K562 (cell line): ENCODE results near the gene VGLL4. TPM values are rescaled to one million over a fixed set of nuclear protein-coding genes. Genes with fewer than 3 reads are reported as not detected.

Source experiments
- ATAC-seq: fragments of 200-7000 bp; cut with Tn5 transposase; 3 replicates; pipeline ENCODE4 v1.9.1; 2020; ENCODE audit warnings: moderate library complexity
- BruUV-seq: library from RNA; stranded (reverse); fragments of 400-500 nt; replicated peaks from 2 replicates; lab custom pipeline; 2021; lab: Mats Ljungman, UMichigan
- CTCF ChIA-PET: fragments of 300-600 bp; formaldehyde crosslinking; extraction: SDS; loops from one replicate; lab custom pipeline; 2021; ENCODE audit warnings: low intra/inter-chr PET ratio; lab: Yijun Ruan, JAX
- POLR2A ChIA-PET: fragments of 300-600, 350-650 bp; sonication (Branson Sonifier 250); formaldehyde crosslinking; extraction: SDS; loops from one replicate; lab custom pipeline; 2021; ENCODE audit warnings: antibody characterized with exemption, inconsistent platforms; lab: Yijun Ruan, JAX
- DNase-seq, 4 experiments: peaks; one replicate each; pipeline versions ENCODE4 v3.0.0 to v3.0.0-alpha.2; 2011 to 2018; ENCODE audit warnings: low spot score in 3 of 4, mixed read lengths in 3 of 4; ENCODE audit errors: extremely low read depth in 1 of 4
- FAIRE-seq: peaks from 2 replicates; lab custom pipeline; 2011; peaks lifted over from hg19 to GRCh38; lab: Jason Lieb, UNC
- H2AFZ ChIP-seq: 2 replicates; pipeline ENCODE4 v1.6.0; 2011; ENCODE audit warnings: low read depth, low read length, control low read depth, inconsistent platforms
- H3K27ac ChIP-seq: fragments of 200-600 bp; 3 replicates; pipeline ENCODE4 v1.8.0; 2011; ENCODE audit warnings: low read depth, mild to moderate bottlenecking, control low read depth, inconsistent platforms, low read length, moderate library complexity, mixed read lengths; ENCODE audit errors: extremely low read depth
- H3K27me3 ChIP-seq, 2 experiments: fragments of 300-600 bp in 1 of 2; 2 replicates in 1 of 2; 3 replicates in 1 of 2; pipeline versions ENCODE4 v1.6.0 to v1.8.0; 2011; ENCODE audit warnings: inconsistent platforms in 2 of 2, low read length in 2 of 2, mild to moderate bottlenecking in 1 of 2, mixed read lengths in 1 of 2, moderate library complexity in 1 of 2; ENCODE audit not compliant: control insufficient read depth in 2 of 2, insufficient read depth in 2 of 2
- H3K36me3 ChIP-seq: fragments of 300-600 bp; 3 replicates; pipeline ENCODE4 v1.8.0; 2011; ENCODE audit warnings: mild to moderate bottlenecking, low read length, inconsistent platforms; ENCODE audit not compliant: control insufficient read depth, insufficient read depth
- H3K4me1 ChIP-seq, 2 experiments: fragments of 200-600 bp in 1 of 2; replicated peaks in 1 of 2; 2 replicates in 1 of 2; 3 replicates in 1 of 2; pipeline versions ENCODE4 v1.5.1 to v1.8.0; 2011; ENCODE audit warnings: inconsistent platforms in 2 of 2, low read length in 2 of 2, mild to moderate bottlenecking in 1 of 2, mixed read lengths in 1 of 2, moderate library complexity in 1 of 2; ENCODE audit not compliant: control insufficient read depth in 2 of 2, insufficient read depth in 2 of 2
- H3K4me2 ChIP-seq: 2 replicates; pipeline ENCODE4 v1.6.1; 2011; ENCODE audit warnings: low read length, control low read depth, inconsistent platforms, mixed read lengths; ENCODE audit not compliant: insufficient read depth
- H3K4me3 ChIP-seq: fragments of 200-600 bp; sonication (generic), shearing (Covaris generic); 2 replicates; pipeline ENCODE4 v1.5.1; 2016; ENCODE audit warnings: control low read depth, inconsistent platforms
- H3K79me2 ChIP-seq: fragments of 200-600 bp; 3 replicates; pipeline ENCODE4 v1.8.0; 2011; ENCODE audit warnings: low read length, inconsistent platforms; ENCODE audit not compliant: control insufficient read depth, insufficient read depth
- H3K9ac ChIP-seq, 2 experiments: 2 replicates each; pipeline versions ENCODE4 v1.6.0 to v1.6.1; 2011; ENCODE audit warnings: low read depth in 2 of 2, low read length in 2 of 2, control low read depth in 1 of 2, inconsistent platforms in 1 of 2, mild to moderate bottlenecking in 1 of 2, mixed read lengths in 1 of 2; ENCODE audit not compliant: insufficient read depth in 1 of 2
- H3K9me1 ChIP-seq: one replicate; pipeline ENCODE4 v1.6.0; 2011; ENCODE audit warnings: inconsistent platforms, mild to moderate bottlenecking, low read length, moderate library complexity; ENCODE audit not compliant: control insufficient read depth, insufficient read depth
- H3K9me3 ChIP-seq: replicated peaks from 2 replicates; pipeline ENCODE4 v1.5.1; 2011; ENCODE audit warnings: low read depth, low read length, inconsistent platforms; ENCODE audit not compliant: control insufficient read depth, insufficient read depth
- H4K20me1 ChIP-seq: replicated peaks from 2 replicates; pipeline ENCODE4 v1.6.1; 2011; ENCODE audit warnings: low read length, inconsistent platforms, mixed read lengths; ENCODE audit not compliant: control insufficient read depth, insufficient read depth
- ARNT ChIP-seq, 2 experiments: fragments of 450-650 bp; IDR thresholded peaks; 2 replicates each; pipeline ENCODE4 v1.6.1; 2016; ENCODE audit warnings: mild to moderate bottlenecking in 1 of 2
- CEBPB ChIP-seq: fragments of 450-650 bp; IDR thresholded peaks from 2 replicates; pipeline ENCODE4 v1.6.1; 2016; ENCODE audit warnings: missing genetic modification characterization, missing compliant biosample characterization
- KHSRP ChIP-seq: fragments of 450-650 bp; IDR thresholded peaks from 2 replicates; pipeline ENCODE4 v1.6.1; 2017
- LARP7 ChIP-seq: fragments of 450-650 bp; IDR thresholded peaks from 2 replicates; pipeline ENCODE4 v1.6.1; 2016
- RBM15 ChIP-seq: fragments of 200-400 bp; formaldehyde crosslinking; IDR thresholded peaks from 2 replicates; pipeline ENCODE4 v1.6.1; 2018; ENCODE audit warnings: mild to moderate bottlenecking, low read length, moderate library complexity; ENCODE audit not compliant: insufficient read depth
- TCF7 ChIP-seq: sonication (generic); IDR thresholded peaks from 2 replicates; pipeline ENCODE4 v1.6.1; 2016; ENCODE audit warnings: antibody characterized with exemption, borderline replicate concordance
- WGBS: fragments of 100-300 bp; shearing (Covaris generic); methylation state at CpG from one replicate; pipeline ENCODE4 v1.1.6; 2016; ENCODE audit warnings: low coverage, mixed read lengths; ENCODE audit not compliant: insufficient coverage; ENCODE audit errors: missing lambda C conversion rate; 5-methylcytosine and 5-hydroxymethylcytosine counted together
- in situ Hi-C: fragments of 300-500 bp; cut with MboI; formaldehyde crosslinking; loops from 4 replicates; pipeline ENCODE4 v1.15.0; 2018; ENCODE audit warnings: inconsistent platforms, mixed read lengths
- intact Hi-C: fragments of 100-400 bp; cut with micrococcal nuclease; formaldehyde crosslinking; loops from 2 replicates; pipeline ENCODE4 v1.14.2; 2022
- polyA plus RNA-seq, 8 experiments: library from polyadenylated mRNA; depleted of rRNA in 4 of 8; stranded (reverse) in 5 of 8; unstranded in 3 of 8; fragments of >200 nt; fragmentation: Nextera tagmentation in 2 of 8; fragmentation: Illumina TruSeq in 1 of 8; extraction: Ambion mirVana in 2 of 8; extraction: Trizol in 1 of 8; gene quantifications; 2 replicates each; pipeline versions ENCODE4 v1.2.1 to v1.2.3, GENCODE V29; 2011 to 2014; ENCODE audit warnings: inconsistent platforms in 1 of 8, missing spikeins in 1 of 8
- total RNA-seq, 7 experiments: library from RNA; depleted of rRNA in 6 of 7; stranded (reverse); fragments of >200 nt in 6 of 7; fragmentation: Illumina TruSeq in 2 of 7; extraction: Trizol in 2 of 7; gene quantifications; 2 replicates each; pipeline versions ENCODE4 v1.2.1 to v1.2.3, GENCODE V29; 2011 to 2021; ENCODE audit warnings: low replicate concordance in 1 of 7
- TF ChIP-seq, protein P1 (sequence below): fragments of 450-650 bp; IDR thresholded peaks from 2 replicates; pipeline ENCODE4 v1.6.1; 2016; ENCODE audit warnings: low read depth, mild to moderate bottlenecking, moderate library complexity
- TF ChIP-seq, protein P2 (sequence below), 3 experiments: IDR thresholded peaks in 2 of 3; conservative IDR thresholded peaks in 1 of 3; 2 replicates each; pipeline ENCODE4 v1.5.1; 2011 to 2012; ENCODE audit warnings: low read length in 3 of 3, mild to moderate bottlenecking in 3 of 3, control low read depth in 2 of 3, improper control_type of control experiment in 1 of 3, inconsistent platforms in 1 of 3, low read depth in 1 of 3, mixed read lengths in 1 of 3, moderate library complexity in 1 of 3; ENCODE audit not compliant: insufficient read depth in 2 of 3
- TF ChIP-seq, protein P3 (sequence below): fragments of 450-650 bp; formaldehyde crosslinking; IDR thresholded peaks from 2 replicates; pipeline ENCODE4 v1.4.0; 2020; ENCODE audit warnings: mild to moderate bottlenecking, moderate library complexity

The VGLL4 gene
- total and polyA plus RNA-seq, 9 of the 15 experiments (the other 6 are each of a cell fraction or from before 2014, with no cell fraction given), result 0.27 to 10.9 (median 8.6) TPM

DNA sequence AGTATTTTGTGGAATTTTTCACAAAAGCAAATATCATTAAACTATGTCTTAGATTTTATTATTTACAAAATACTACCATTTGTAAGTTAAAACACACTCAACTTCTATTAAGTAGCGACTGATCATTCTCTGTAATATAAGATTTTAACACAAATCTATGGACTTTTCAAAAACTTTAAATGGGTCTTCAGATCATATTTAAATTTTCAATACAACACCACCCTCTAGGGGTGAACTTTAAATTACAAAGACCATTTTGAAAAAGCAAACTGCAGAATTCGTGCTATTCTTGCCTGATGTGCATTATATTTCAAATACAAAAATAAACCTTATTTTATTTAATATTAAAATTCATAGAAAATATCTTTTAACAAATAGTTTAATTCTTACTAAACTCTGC, 8.2 kb upstream of the VGLL4 start:
- Histone ChIP-seq H4K20me1 (no peaks in the 10 kb centered on the region), H3K27me3 (peaks cover 25 to 31% of the 10 kb centered on the region in 2 experiments), H3K4me2 (no peak overlapping the region), H3K9me3 (no peaks in the 10 kb centered on the region), H3K79me2 (no peaks in the 10 kb centered on the region), H3K36me3 (no peaks in the 10 kb centered on the region), H3K9me1 (no peaks in the 10 kb centered on the region), H3K27ac (no peak overlapping the region), H3K9ac (no peak overlapping the region), H2AFZ (no peak overlapping the region), H3K4me3 (no peak overlapping the region), H3K4me1 (no peaks in the 10 kb centered on the region)
- POLR2A ChIA-PET, result interaction anchor here (0.6 kb wide), 2 partner anchors 272 to 556 kb away, joined by 3 read pairs; no protein-coding TSS in a partner anchor
- CTCF ChIA-PET, result interaction anchor here (0.7 to 3.3 kb wide), 11 partner anchors 28 to 709 kb away, joined by 3 to 44 read pairs (median 7); no protein-coding TSS in a partner anchor
- in situ Hi-C loops, result loop anchor here (5.0 to 25.0 kb wide), 3 partner anchors 415 to 890 kb away; no protein-coding TSS in a partner anchor
- no TSS peak for BruUV-seq
- intact Hi-C loops, result loop anchor here (1.0 to 5.0 kb wide), 5 partner anchors 273 to 705 kb away; no protein-coding TSS in a partner anchor
- DNase-seq, result peak in 3 of 4 experiments; percentile 30 to 54 (median 38)
- 0% methylated on average over 2 of the region's 2 CpGs for WGBS
- peak; percentile 83 for FAIRE-seq
- ATAC-seq, result no peak
- TF ChIP-seq, protein P1, sequence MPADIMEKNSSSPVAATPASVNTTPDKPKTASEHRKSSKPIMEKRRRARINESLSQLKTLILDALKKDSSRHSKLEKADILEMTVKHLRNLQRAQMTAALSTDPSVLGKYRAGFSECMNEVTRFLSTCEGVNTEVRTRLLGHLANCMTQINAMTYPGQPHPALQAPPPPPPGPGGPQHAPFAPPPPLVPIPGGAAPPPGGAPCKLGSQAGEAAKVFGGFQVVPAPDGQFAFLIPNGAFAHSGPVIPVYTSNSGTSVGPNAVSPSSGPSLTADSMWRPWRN, result no peak
- TF ChIP-seq, protein P2, sequence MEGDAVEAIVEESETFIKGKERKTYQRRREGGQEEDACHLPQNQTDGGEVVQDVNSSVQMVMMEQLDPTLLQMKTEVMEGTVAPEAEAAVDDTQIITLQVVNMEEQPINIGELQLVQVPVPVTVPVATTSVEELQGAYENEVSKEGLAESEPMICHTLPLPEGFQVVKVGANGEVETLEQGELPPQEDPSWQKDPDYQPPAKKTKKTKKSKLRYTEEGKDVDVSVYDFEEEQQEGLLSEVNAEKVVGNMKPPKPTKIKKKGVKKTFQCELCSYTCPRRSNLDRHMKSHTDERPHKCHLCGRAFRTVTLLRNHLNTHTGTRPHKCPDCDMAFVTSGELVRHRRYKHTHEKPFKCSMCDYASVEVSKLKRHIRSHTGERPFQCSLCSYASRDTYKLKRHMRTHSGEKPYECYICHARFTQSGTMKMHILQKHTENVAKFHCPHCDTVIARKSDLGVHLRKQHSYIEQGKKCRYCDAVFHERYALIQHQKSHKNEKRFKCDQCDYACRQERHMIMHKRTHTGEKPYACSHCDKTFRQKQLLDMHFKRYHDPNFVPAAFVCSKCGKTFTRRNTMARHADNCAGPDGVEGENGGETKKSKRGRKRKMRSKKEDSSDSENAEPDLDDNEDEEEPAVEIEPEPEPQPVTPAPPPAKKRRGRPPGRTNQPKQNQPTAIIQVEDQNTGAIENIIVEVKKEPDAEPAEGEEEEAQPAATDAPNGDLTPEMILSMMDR (IDR thresholded peaks at IDR 0.05 in 2 of 3, conservative IDR thresholded peaks at IDR 0.05 in 1 of 3; ENCODE audit: insufficient read depth in 2 of 3, low read depth in 1 of 3, low read length in 3 of 3), result peak in 2 of 3 experiments; percentile 36 to 67; a peak in 3 of 6 replicates
- TF ChIP-seq, protein P3, sequence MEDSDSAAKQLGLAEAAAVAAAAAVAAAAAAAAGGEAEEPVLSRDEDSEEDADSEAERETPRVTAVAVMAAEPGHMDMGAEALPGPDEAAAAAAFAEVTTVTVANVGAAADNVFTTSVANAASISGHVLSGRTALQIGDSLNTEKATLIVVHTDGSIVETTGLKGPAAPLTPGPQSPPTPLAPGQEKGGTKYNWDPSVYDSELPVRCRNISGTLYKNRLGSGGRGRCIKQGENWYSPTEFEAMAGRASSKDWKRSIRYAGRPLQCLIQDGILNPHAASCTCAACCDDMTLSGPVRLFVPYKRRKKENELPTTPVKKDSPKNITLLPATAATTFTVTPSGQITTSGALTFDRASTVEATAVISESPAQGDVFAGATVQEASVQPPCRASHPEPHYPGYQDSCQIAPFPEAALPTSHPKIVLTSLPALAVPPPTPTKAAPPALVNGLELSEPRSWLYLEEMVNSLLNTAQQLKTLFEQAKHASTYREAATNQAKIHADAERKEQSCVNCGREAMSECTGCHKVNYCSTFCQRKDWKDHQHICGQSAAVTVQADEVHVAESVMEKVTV (CRISPR knock-in tag), result peak; percentile 74; the same call in 1 of the 2 replicates
- no peak for TF ChIP-seq CEBPB (tag)
- TF ChIP-seq TCF7, result no peak
- TF ChIP-seq RBM15, result no peak
- no peak for TF ChIP-seq LARP7
- no peak for TF ChIP-seq KHSRP
- no peak for TF ChIP-seq ARNT (IDR thresholded peaks at IDR 0.05)
